Trophoblast cell (in vitro differentiated cells and primary cell): ENCODE results near the gene CACNA1C.

Source experiments
- DNase-seq, 2 donors: peaks; one replicate each; pipeline ENCODE4 v3.0.0-alpha.2; 2016
- H2AFZ ChIP-seq: 2 replicates; pipeline ENCODE4 v1.6.1; 2013; ENCODE audit warnings: low read length, moderate library complexity, mild to moderate bottlenecking; ENCODE audit not compliant: insufficient read depth, poor library complexity
- H2AK5ac ChIP-seq: 2 replicates; pipeline ENCODE4 v1.6.1; 2013; ENCODE audit warnings: mild to moderate bottlenecking, low read length
- H2BK120ac ChIP-seq: 2 replicates; pipeline ENCODE4 v1.6.1; 2013; ENCODE audit warnings: low read length, mild to moderate bottlenecking, moderate library complexity; ENCODE audit not compliant: insufficient read depth, poor library complexity
- H2BK12ac ChIP-seq: 2 replicates; pipeline ENCODE4 v1.6.1; 2013; ENCODE audit warnings: mild to moderate bottlenecking, low read length, moderate library complexity
- H2BK5ac ChIP-seq: 2 replicates; pipeline ENCODE4 v1.6.1; 2013; ENCODE audit warnings: low read length, low read depth, moderate library complexity, mild to moderate bottlenecking; ENCODE audit not compliant: poor library complexity
- H3K14ac ChIP-seq: 2 replicates; pipeline ENCODE4 v1.6.1; 2013; ENCODE audit warnings: mild to moderate bottlenecking, low read length
- H3K18ac ChIP-seq: 2 replicates; pipeline ENCODE4 v1.6.1; 2013; ENCODE audit warnings: mild to moderate bottlenecking, low read length
- H3K23ac ChIP-seq: 2 replicates; pipeline ENCODE4 v1.6.1; 2013; ENCODE audit warnings: low read length
- H3K27ac ChIP-seq: 2 replicates; pipeline ENCODE4 v1.5.1; 2013; ENCODE audit warnings: low read depth, mild to moderate bottlenecking, inconsistent platforms, low read length, moderate library complexity
- H3K27me3 ChIP-seq: 2 replicates; pipeline ENCODE4 v1.6.1; 2013; ENCODE audit warnings: inconsistent platforms, mild to moderate bottlenecking, low read length, moderate library complexity; ENCODE audit not compliant: insufficient read depth
- H3K36me3 ChIP-seq, 2 experiments: 1 replicate in 1 of 2; 2 replicates in 1 of 2; pipeline ENCODE4 v1.6.1; 2013; ENCODE audit warnings: low read length in 2 of 2, mild to moderate bottlenecking in 2 of 2, moderate library complexity in 1 of 2; ENCODE audit not compliant: insufficient read depth in 2 of 2, control insufficient read depth in 1 of 2
- H3K4ac ChIP-seq: 2 replicates; pipeline ENCODE4 v1.6.1; 2013; ENCODE audit warnings: low read depth, mild to moderate bottlenecking, low read length, moderate library complexity
- H3K4me1 ChIP-seq, 2 experiments: 1 replicate in 1 of 2; 2 replicates in 1 of 2; pipeline ENCODE4 v1.6.1; 2013; ENCODE audit warnings: low read length in 2 of 2, mild to moderate bottlenecking in 2 of 2, moderate library complexity in 1 of 2; ENCODE audit not compliant: insufficient read depth in 2 of 2, control insufficient read depth in 1 of 2
- H3K4me2 ChIP-seq: 2 replicates; pipeline ENCODE4 v1.6.1; 2013; ENCODE audit warnings: inconsistent platforms, mild to moderate bottlenecking, low read length, moderate library complexity
- H3K4me3 ChIP-seq: 2 replicates; pipeline ENCODE4 v1.5.1; 2013; ENCODE audit warnings: mild to moderate bottlenecking, low read depth, low read length, inconsistent platforms
- H3K79me1 ChIP-seq: one replicate; pipeline ENCODE4 v1.6.1; 2013; ENCODE audit warnings: low read length
- H3K79me2 ChIP-seq: 2 replicates; pipeline ENCODE4 v1.6.1; 2013; ENCODE audit warnings: low read length, mild to moderate bottlenecking; ENCODE audit not compliant: control insufficient read depth, insufficient read depth, poor library complexity
- H3K9ac ChIP-seq: 2 replicates; pipeline ENCODE4 v1.6.1; 2013; ENCODE audit warnings: mild to moderate bottlenecking, low read length
- H3K9me3 ChIP-seq: 2 replicates; pipeline ENCODE4 v1.6.1; 2013; ENCODE audit warnings: low read depth, mild to moderate bottlenecking, control low read depth, inconsistent platforms, low read length; ENCODE audit not compliant: insufficient read depth
- H4K12ac ChIP-seq: 2 replicates; pipeline ENCODE4 v1.6.1; 2013; ENCODE audit warnings: low read depth, mild to moderate bottlenecking, low read length, moderate library complexity
- H4K8ac ChIP-seq: 2 replicates; pipeline ENCODE4 v1.6.1; 2013; ENCODE audit warnings: low read depth, mild to moderate bottlenecking, low read length, moderate library complexity
- H4K91ac ChIP-seq: one replicate; pipeline ENCODE4 v1.6.1; 2013; ENCODE audit warnings: low read depth, mild to moderate bottlenecking, low read length, moderate library complexity
- WGBS: extraction: QIAGEN DNeasy Blood & Tissue Kit; methylation state at CpG from one replicate; pipeline ENCODE4 v1.1.7; 2013; ENCODE audit warnings: missing lambda C conversion rate; ENCODE audit not compliant: insufficient read length, insufficient coverage; ENCODE audit errors: extremely low coverage; 5-methylcytosine and 5-hydroxymethylcytosine counted together

The CACNA1C gene

DNA sequence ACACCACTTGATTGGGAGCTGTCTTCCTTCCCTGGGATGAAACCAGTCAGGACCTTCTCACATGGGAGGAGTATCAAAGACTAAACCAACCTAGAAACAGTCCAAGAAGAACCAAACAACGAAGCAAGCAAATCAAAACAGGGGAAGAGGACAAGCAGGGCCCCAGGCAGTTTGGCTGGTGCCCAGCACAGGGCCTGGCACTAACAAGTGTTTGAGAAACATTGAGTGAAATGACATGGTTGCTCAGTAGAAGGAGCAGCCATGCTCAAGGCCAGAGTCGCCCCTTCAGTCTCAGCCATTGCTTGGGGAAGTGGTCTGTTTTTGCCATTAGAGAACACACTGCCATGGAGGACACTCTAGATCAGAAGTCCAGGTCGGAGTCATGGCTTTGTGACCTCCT lies 323.1 kb downstream of the CACNA1C start:
- no peak overlapping the region for H2BK120ac ChIP-seq
- no peak overlapping the region for H3K27ac ChIP-seq
- H3K27me3 ChIP-seq, result no peaks in the 10 kb centered on the region
- WGBS, result no CpG with 5 or more reads among the region's 3 CpGs
- no peaks in the 10 kb centered on the region for H3K36me3 ChIP-seq
- peaks cover 2% of the 10 kb centered on the region for H3K9me3 ChIP-seq
- H3K4me3 ChIP-seq, result no peak overlapping the region
- no peak overlapping the region for H2AK5ac ChIP-seq
- DNase-seq, result no peak
- H4K8ac ChIP-seq, result no peak overlapping the region
- H2BK5ac ChIP-seq, result no peak overlapping the region
- H3K4me1 ChIP-seq, result peaks cover 4 to 6% of the 10 kb centered on the region in 2 experiments
- H2BK12ac ChIP-seq, result no peak overlapping the region
- H4K12ac ChIP-seq, result no peak overlapping the region
- H3K79me1 ChIP-seq, result no peaks in the 10 kb centered on the region
- H3K18ac ChIP-seq, result no peak overlapping the region
- no peak overlapping the region for H3K4ac ChIP-seq
- H3K23ac ChIP-seq, result no peak overlapping the region
- H3K79me2 ChIP-seq, result no peaks in the 10 kb centered on the region
- H3K4me2 ChIP-seq, result no peak overlapping the region
- no peak overlapping the region for H2AFZ ChIP-seq
- no peak overlapping the region for H3K9ac ChIP-seq
- H3K14ac ChIP-seq, result no peak overlapping the region
- no peak overlapping the region for H4K91ac ChIP-seq

- H2BK120ac ChIP-seq, result no peak overlapping the region
- no peak overlapping the region for H3K4me2 ChIP-seq
- no peak overlapping the region for H2BK5ac ChIP-seq
- no CpG with 5 or more reads among the region's 20 CpGs for WGBS
- no peaks in the 10 kb centered on the region for H3K36me3 ChIP-seq
- H3K27me3 ChIP-seq, result no peaks in the 10 kb centered on the region
- no peak overlapping the region for H3K9ac ChIP-seq
- H3K18ac ChIP-seq, result no peak overlapping the region
- peaks cover 4 to 6% of the 10 kb centered on the region in 2 experiments for H3K4me1 ChIP-seq
- no peaks in the 10 kb centered on the region for H3K79me1 ChIP-seq
- no peak overlapping the region for H3K27ac ChIP-seq
- no peak overlapping the region for H4K12ac ChIP-seq
- no peak overlapping the region for H4K8ac ChIP-seq
- no peak overlapping the region for H4K91ac ChIP-seq
- no peak overlapping the region for H3K4ac ChIP-seq
- H2AK5ac ChIP-seq, result no peak overlapping the region
- H3K23ac ChIP-seq, result no peak overlapping the region
- H2AFZ ChIP-seq, result no peak overlapping the region
- DNase-seq, result no peak
- no peak overlapping the region for H3K4me3 ChIP-seq
- no peak overlapping the region for H3K14ac ChIP-seq
- no peaks in the 10 kb centered on the region for H3K79me2 ChIP-seq
- H2BK12ac ChIP-seq, result no peak overlapping the region
- peaks cover 2% of the 10 kb centered on the region for H3K9me3 ChIP-seq
Observed at GRCh38 chr12:2376908-2377657, 324.3 kb downstream of the CACNA1C start.

DNA sequence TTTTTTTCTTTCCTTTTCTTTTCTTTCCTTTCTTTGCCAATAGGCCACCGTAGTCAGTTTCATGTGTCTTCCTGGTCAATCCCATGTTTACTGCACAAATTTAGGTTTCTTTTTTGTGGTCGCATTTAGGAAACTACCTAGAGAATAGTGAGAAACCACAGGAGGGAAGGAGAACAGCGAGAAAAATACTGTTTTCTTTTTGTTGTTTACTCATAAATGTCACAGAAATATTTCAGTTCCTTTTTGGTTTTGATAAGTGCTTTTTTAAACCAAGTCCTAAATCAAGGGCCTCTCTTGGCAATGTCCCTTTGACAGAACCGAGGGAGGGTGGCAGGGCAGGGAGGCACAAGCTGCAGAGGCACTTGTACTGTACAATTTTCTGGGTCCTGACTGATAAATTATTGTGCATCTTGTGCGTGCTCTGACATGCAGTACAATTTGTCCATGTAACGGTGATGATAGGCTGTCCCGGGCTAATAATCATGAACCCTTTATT lies 326.1 kb downstream of the CACNA1C start:
- H4K8ac ChIP-seq, result no peak overlapping the region
- no peak overlapping the region for H2BK120ac ChIP-seq
- H3K14ac ChIP-seq, result no peak overlapping the region
- no CpG with 5 or more reads among the region's 7 CpGs for WGBS
- no peak for DNase-seq
- H3K23ac ChIP-seq, result no peak overlapping the region
- H4K91ac ChIP-seq, result no peak overlapping the region
- no peak overlapping the region for H3K27ac ChIP-seq
- H4K12ac ChIP-seq, result no peak overlapping the region
- no peaks in the 10 kb centered on the region for H3K79me2 ChIP-seq
- no peak overlapping the region for H3K9ac ChIP-seq
- no peaks in the 10 kb centered on the region for H3K36me3 ChIP-seq
- no peak overlapping the region for H3K18ac ChIP-seq
- no peak overlapping the region for H3K4me2 ChIP-seq
- H3K9me3 ChIP-seq, result peaks cover 2% of the 10 kb centered on the region
- no peak overlapping the region for H2AK5ac ChIP-seq
- no peak overlapping the region for H2AFZ ChIP-seq
- H3K27me3 ChIP-seq, result no peaks in the 10 kb centered on the region
- H2BK5ac ChIP-seq, result no peak overlapping the region
- no peak overlapping the region for H3K4ac ChIP-seq
- H3K4me3 ChIP-seq, result no peak overlapping the region
- peaks cover 0 to 3% of the 10 kb centered on the region in 2 experiments for H3K4me1 ChIP-seq
- no peaks in the 10 kb centered on the region for H3K79me1 ChIP-seq
- H2BK12ac ChIP-seq, result no peak overlapping the region

GRCh38 chr12:2380946-2381345 lies 328.2 kb downstream of the CACNA1C start:
- no peak overlapping the region for H2BK5ac ChIP-seq
- H2AK5ac ChIP-seq, result no peak overlapping the region
- H3K79me2 ChIP-seq, result no peaks in the 10 kb centered on the region
- H4K8ac ChIP-seq, result no peak overlapping the region
- no CpG with 5 or more reads among the region's 2 CpGs for WGBS
- no peak overlapping the region for H2BK12ac ChIP-seq
- H3K36me3 ChIP-seq, result no peaks in the 10 kb centered on the region
- no peak overlapping the region for H3K4me2 ChIP-seq
- no peak overlapping the region for H2AFZ ChIP-seq
- H4K12ac ChIP-seq, result no peak overlapping the region
- no peak overlapping the region for H3K9ac ChIP-seq
- H3K4ac ChIP-seq, result no peak overlapping the region
- H3K79me1 ChIP-seq, result peaks cover 2% of the 10 kb centered on the region
- no peak for DNase-seq
- no peak overlapping the region for H3K23ac ChIP-seq
- no peak overlapping the region for H2BK120ac ChIP-seq
- H3K27ac ChIP-seq, result no peak overlapping the region
- H3K18ac ChIP-seq, result no peak overlapping the region
- H3K9me3 ChIP-seq, result peaks cover 2% of the 10 kb centered on the region
- no peak overlapping the region for H3K14ac ChIP-seq
- H4K91ac ChIP-seq, result no peak overlapping the region
- no peaks in the 10 kb centered on the region for H3K27me3 ChIP-seq
- peaks cover 7 to 9% of the 10 kb centered on the region in 2 experiments for H3K4me1 ChIP-seq
- H3K4me3 ChIP-seq, result no peak overlapping the region
